H1 (cell line): ENCODE measurements around the gene CTSG. TPM values are rescaled to one million over a fixed set of nuclear protein-coding genes. Genes with fewer than 3 reads are reported as not detected.

Source experiments
- CTCF ChIA-PET: fragments of 300-600 bp; sonication (Branson Sonifier 250); formaldehyde crosslinking; loops from one replicate; lab custom pipeline; 2021; ENCODE audit not compliant: partially characterized antibody; lab: Charles Lee
- POLR2A ChIA-PET: fragments of 300-600 bp; sonication (Branson Sonifier 250); formaldehyde crosslinking; loops from one replicate; lab custom pipeline; 2021; ENCODE audit warnings: inconsistent platforms; ENCODE audit not compliant: partially characterized antibody; lab: Charles Lee
- DNase-seq, 2 experiments: peaks; one replicate each; pipeline versions ENCODE4 v3.0.0 to v3.0.0-alpha.2; 2010 to 2022; ENCODE audit warnings: low spot score in 2 of 2, low read depth in 1 of 2, mixed read lengths in 1 of 2
- FAIRE-seq: peaks from 2 replicates; lab custom pipeline; 2011; peaks lifted over from hg19 to GRCh38; lab: Jason Lieb, UNC
- H2AFZ ChIP-seq: 2 replicates; pipeline ENCODE4 v1.8.1; 2012; ENCODE audit warnings: low read length, inconsistent platforms
- H2AK5ac ChIP-seq: 2 replicates; pipeline ENCODE4 v1.6.1; 2013; ENCODE audit warnings: low read depth, low read length
- H2BK120ac ChIP-seq: replicated peaks from 2 replicates; pipeline ENCODE3; 2013; ENCODE audit warnings: low read depth, low read length, inconsistent platforms
- H2BK12ac ChIP-seq: 2 replicates; pipeline ENCODE4 v1.6.1; 2013; ENCODE audit warnings: low read depth, low read length
- H2BK15ac ChIP-seq: 2 replicates; pipeline ENCODE4 v1.6.1; 2013; ENCODE audit warnings: low read length
- H2BK20ac ChIP-seq: 2 replicates; pipeline ENCODE4 v1.6.1; 2013; ENCODE audit warnings: low read length
- H2BK5ac ChIP-seq: 2 replicates; pipeline ENCODE4 v1.6.1; 2013; ENCODE audit warnings: low read depth, low read length
- H3K14ac ChIP-seq: 2 replicates; pipeline ENCODE4 v1.6.1; 2013; ENCODE audit warnings: inconsistent platforms; ENCODE audit not compliant: insufficient read length
- H3K18ac ChIP-seq: 2 replicates; pipeline ENCODE4 v1.6.1; 2013; ENCODE audit warnings: low read length; ENCODE audit errors: extremely low read depth
- H3K23ac ChIP-seq: 2 replicates; pipeline ENCODE4 v1.6.1; 2013; ENCODE audit warnings: inconsistent platforms; ENCODE audit not compliant: insufficient read length
- H3K23me2 ChIP-seq: 2 replicates; pipeline ENCODE4 v1.6.1; 2013; ENCODE audit warnings: low read depth, low read length
- H3K27ac ChIP-seq: 2 replicates; pipeline ENCODE4 v1.6.1; 2011; ENCODE audit warnings: low read depth, low read length, inconsistent platforms
- H3K27me3 ChIP-seq, 4 experiments: replicated peaks in 1 of 4; 1 replicate in 1 of 4; 2 replicates in 3 of 4; pipeline versions ENCODE4 v1.6.1 to v1.8.1; 2011 to 2013; ENCODE audit warnings: low read length in 3 of 4, mild to moderate bottlenecking in 3 of 4, inconsistent platforms in 2 of 4, mixed read lengths in 2 of 4, moderate library complexity in 1 of 4; ENCODE audit not compliant: control insufficient read depth in 3 of 4, insufficient read depth in 3 of 4; ENCODE audit errors: extremely low read depth in 1 of 4
- H3K36me3 ChIP-seq, 4 experiments: 2 replicates each; pipeline versions ENCODE4 v1.6.1 to v1.8.1; 2011 to 2013; ENCODE audit warnings: mild to moderate bottlenecking in 4 of 4, low read length in 3 of 4, moderate library complexity in 2 of 4, control low read depth in 1 of 4, inconsistent platforms in 1 of 4; ENCODE audit not compliant: insufficient read depth in 4 of 4, control insufficient read depth in 2 of 4
- H3K4ac ChIP-seq: replicated peaks from 2 replicates; pipeline ENCODE3; 2013; ENCODE audit warnings: low read length, low read depth, mixed read lengths, inconsistent platforms; ENCODE audit not compliant: insufficient read length
- H3K4me1 ChIP-seq, 4 experiments: replicated peaks in 1 of 4; 1 replicate in 1 of 4; 2 replicates in 3 of 4; pipeline versions ENCODE4 v1.6.1 to v1.8.1; 2011 to 2013; ENCODE audit warnings: low read length in 3 of 4, inconsistent platforms in 2 of 4, mixed read lengths in 1 of 4; ENCODE audit not compliant: insufficient read depth in 4 of 4, control insufficient read depth in 3 of 4
- H3K4me2 ChIP-seq, 2 experiments: 2 replicates each; pipeline versions ENCODE4 v1.6.1 to v1.8.1; 2011 to 2013; ENCODE audit warnings: low read depth in 2 of 2, low read length in 2 of 2, control low read depth in 1 of 2, inconsistent platforms in 1 of 2, mild to moderate bottlenecking in 1 of 2; ENCODE audit not compliant: insufficient read depth in 1 of 2
- H3K4me3 ChIP-seq, 4 experiments: fragments of 200-600, 300-600 bp in 1 of 4; sonication (generic), shearing (Covaris generic), sonication (Bioruptor Twin) in 1 of 4; 2 replicates each; pipeline versions ENCODE4 v1.5.1 to v1.8.1; 2011 to 2016; ENCODE audit warnings: low read length in 4 of 4, low read depth in 3 of 4, control low read depth in 2 of 4, inconsistent platforms in 2 of 4, mild to moderate bottlenecking in 2 of 4, mixed read lengths in 1 of 4, moderate library complexity in 1 of 4; ENCODE audit not compliant: insufficient read depth in 2 of 4; ENCODE audit errors: extremely low read depth in 1 of 4
- H3K56ac ChIP-seq: replicated peaks from 2 replicates; pipeline ENCODE3; 2013; ENCODE audit warnings: low read depth, mild to moderate bottlenecking, mixed read lengths, low read length, inconsistent platforms; ENCODE audit not compliant: insufficient read length
- H3K79me1 ChIP-seq: 2 replicates; pipeline ENCODE4 v1.6.1; 2013; ENCODE audit warnings: low read depth, low read length, control low read depth
- H3K79me2 ChIP-seq, 2 experiments: 2 replicates each; pipeline versions ENCODE4 v1.6.1 to v1.8.1; 2012 to 2013; ENCODE audit warnings: low read length in 2 of 2, mild to moderate bottlenecking in 2 of 2, inconsistent platforms in 1 of 2; ENCODE audit not compliant: insufficient read depth in 2 of 2, control insufficient read depth in 1 of 2
- H3K9ac ChIP-seq, 4 experiments: replicated peaks in 1 of 4; 1 replicate in 1 of 4; 2 replicates in 3 of 4; pipeline versions ENCODE4 v1.6.1 to v1.8.1; 2011 to 2013; ENCODE audit warnings: low read depth in 3 of 4, low read length in 3 of 4, control low read depth in 2 of 4, mild to moderate bottlenecking in 2 of 4, moderate library complexity in 2 of 4, inconsistent platforms in 1 of 4; ENCODE audit errors: extremely low read depth in 1 of 4
- H3K9me3 ChIP-seq, 2 experiments: 2 replicates each; pipeline versions ENCODE4 v1.6.1 to v1.8.1; 2012 to 2013; ENCODE audit warnings: mild to moderate bottlenecking in 2 of 2, moderate library complexity in 2 of 2, control low read depth in 1 of 2, inconsistent platforms in 1 of 2, low read depth in 1 of 2, low read length in 1 of 2, mixed read lengths in 1 of 2; ENCODE audit not compliant: insufficient read depth in 2 of 2
- H4K20me1 ChIP-seq, 2 experiments: replicated peaks in 1 of 2; 2 replicates each; pipeline versions ENCODE3 to v1.8.1; 2011 to 2013; ENCODE audit warnings: inconsistent platforms in 2 of 2, low read length in 2 of 2, mild to moderate bottlenecking in 1 of 2; ENCODE audit not compliant: insufficient read depth in 2 of 2, control insufficient read depth in 1 of 2
- H4K5ac ChIP-seq: 2 replicates; pipeline ENCODE4 v1.6.1; 2013; ENCODE audit warnings: low read length, low read depth, mixed read lengths, inconsistent platforms; ENCODE audit not compliant: insufficient read length
- H4K8ac ChIP-seq: 2 replicates; pipeline ENCODE4 v1.8.0; 2013; ENCODE audit warnings: mild to moderate bottlenecking, moderate library complexity, low read length, inconsistent platforms; ENCODE audit not compliant: insufficient read depth; ENCODE audit errors: extremely low read depth
- H4K91ac ChIP-seq: replicated peaks from 2 replicates; pipeline ENCODE3; 2013; ENCODE audit warnings: low read length, mixed read lengths, inconsistent platforms; ENCODE audit not compliant: insufficient read length
- CBX5 ChIP-seq: fragments of 300-800, 300-1000 bp; sonication (generic); IDR thresholded peaks from 2 replicates; pipeline ENCODE4 v1.7.1; 2016; ENCODE audit warnings: antibody characterized with exemption, low read length, low read depth
- EGR1 ChIP-seq: IDR thresholded peaks from 2 replicates; pipeline ENCODE4 v1.6.1; 2011; ENCODE audit warnings: low read depth, low read length, borderline replicate concordance
- HDAC6 ChIP-seq: IDR thresholded peaks from one replicate; pipeline ENCODE4 v1.7.1; 2012; ENCODE audit warnings: low read depth, mild to moderate bottlenecking, inconsistent platforms, low read length, moderate library complexity
- JUND ChIP-seq: IDR thresholded peaks from 2 replicates; pipeline ENCODE4 v1.6.1; 2011; ENCODE audit warnings: mild to moderate bottlenecking, improper control_type of control experiment, low read length
- NRF1 ChIP-seq: IDR thresholded peaks from 2 replicates; pipeline ENCODE4 v1.6.1; 2011; ENCODE audit warnings: mild to moderate bottlenecking, low read depth, low read length, improper control_type of control experiment
- RBBP5 ChIP-seq: IDR thresholded peaks from 2 replicates; pipeline ENCODE4 v1.7.1; 2012; ENCODE audit warnings: low read depth, mild to moderate bottlenecking, inconsistent platforms, low read length, moderate library complexity, borderline replicate concordance
- polyA plus RNA-seq, 7 experiments: library from polyadenylated mRNA; depleted of rRNA in 3 of 7; stranded (reverse) in 5 of 7; unstranded in 2 of 7; fragments of >200 nt in 5 of 7; fragments of 200-250 nt in 2 of 7; gene quantifications; 1 replicate in 5 of 7; 2 replicates in 1 of 7; 4 replicates in 1 of 7; pipeline versions ENCODE4 v1.2.1 to v1.2.3, GENCODE V29; 2011 to 2013; ENCODE audit warnings: missing spikeins in 2 of 7, mixed read lengths in 2 of 7
- total RNA-seq: library from RNA; stranded (reverse); fragmentation: NEBNext Ultra II Directional; extraction: Animal tissue kit (Norgen Biotek cat#: 25700); gene quantifications from 2 replicates; pipeline ENCODE4 v1.2.1, GENCODE V29; 2021
- TF ChIP-seq, protein P1 (sequence below): IDR thresholded peaks from 2 replicates; pipeline ENCODE4 v1.6.1; 2012; ENCODE audit warnings: inconsistent platforms
- TF ChIP-seq, protein P2 (sequence below), 3 experiments: IDR thresholded peaks; 1 replicate in 2 of 3; 2 replicates in 1 of 3; pipeline versions ENCODE4 v1.5.1 to v1.6.1; 2011; ENCODE audit warnings: low read length in 3 of 3, mild to moderate bottlenecking in 3 of 3, inconsistent platforms in 2 of 3, low read depth in 1 of 3, moderate library complexity in 1 of 3; ENCODE audit not compliant: insufficient read depth in 1 of 3; ENCODE audit errors: control extremely low read depth in 1 of 3

Gene CTSG
- total and polyA plus RNA-seq, 2 of the 8 experiments (the other 6 are each of a cell fraction or from before 2014, with no cell fraction given): not detected

DNA sequence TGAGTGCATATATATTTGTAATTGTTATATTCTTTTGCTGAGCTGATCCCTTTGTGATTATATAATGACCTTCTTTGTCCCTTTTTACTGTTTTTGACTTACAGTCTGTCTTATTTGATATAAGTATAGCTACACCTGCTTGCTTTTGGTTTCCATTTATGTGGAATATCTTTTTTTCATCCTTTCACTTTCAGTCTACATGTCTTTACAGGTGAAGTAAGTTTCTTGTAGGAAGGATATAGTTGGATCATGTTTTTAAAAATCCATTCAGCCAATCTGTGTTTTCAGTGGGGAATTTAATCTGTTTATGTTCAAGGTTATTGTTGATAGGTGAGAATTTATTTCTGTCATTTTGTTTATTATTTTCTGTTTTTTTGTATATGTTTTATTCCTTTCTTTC lies 21.4 kb upstream of the CTSG start:
- no peak overlapping the region for H3K14ac ChIP-seq
- H3K4me1 ChIP-seq: no peaks in the 10 kb centered on the region
- H4K20me1 ChIP-seq: no peaks in the 10 kb centered on the region
- ChIA-PET POLR2A (no interaction called here), CTCF (interaction anchor here (1.1 kb wide), 1 partner anchor 8 kb away, joined by 4 read pairs; no protein-coding TSS in a partner anchor)
- H2BK12ac ChIP-seq: no peak overlapping the region
- no peak overlapping the region for H3K56ac ChIP-seq
- H3K4me3 ChIP-seq: no peak overlapping the region
- no peak for TF ChIP-seq EGR1
- TF ChIP-seq, protein P1, sequence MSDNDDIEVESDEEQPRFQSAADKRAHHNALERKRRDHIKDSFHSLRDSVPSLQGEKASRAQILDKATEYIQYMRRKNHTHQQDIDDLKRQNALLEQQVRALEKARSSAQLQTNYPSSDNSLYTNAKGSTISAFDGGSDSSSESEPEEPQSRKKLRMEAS: no peak
- TF ChIP-seq RBBP5: no peak
- TF ChIP-seq CBX5: no peak
- no peak for TF ChIP-seq JUND
- TF ChIP-seq NRF1: no peak
- no peak for TF ChIP-seq HDAC6
- TF ChIP-seq, protein P2, sequence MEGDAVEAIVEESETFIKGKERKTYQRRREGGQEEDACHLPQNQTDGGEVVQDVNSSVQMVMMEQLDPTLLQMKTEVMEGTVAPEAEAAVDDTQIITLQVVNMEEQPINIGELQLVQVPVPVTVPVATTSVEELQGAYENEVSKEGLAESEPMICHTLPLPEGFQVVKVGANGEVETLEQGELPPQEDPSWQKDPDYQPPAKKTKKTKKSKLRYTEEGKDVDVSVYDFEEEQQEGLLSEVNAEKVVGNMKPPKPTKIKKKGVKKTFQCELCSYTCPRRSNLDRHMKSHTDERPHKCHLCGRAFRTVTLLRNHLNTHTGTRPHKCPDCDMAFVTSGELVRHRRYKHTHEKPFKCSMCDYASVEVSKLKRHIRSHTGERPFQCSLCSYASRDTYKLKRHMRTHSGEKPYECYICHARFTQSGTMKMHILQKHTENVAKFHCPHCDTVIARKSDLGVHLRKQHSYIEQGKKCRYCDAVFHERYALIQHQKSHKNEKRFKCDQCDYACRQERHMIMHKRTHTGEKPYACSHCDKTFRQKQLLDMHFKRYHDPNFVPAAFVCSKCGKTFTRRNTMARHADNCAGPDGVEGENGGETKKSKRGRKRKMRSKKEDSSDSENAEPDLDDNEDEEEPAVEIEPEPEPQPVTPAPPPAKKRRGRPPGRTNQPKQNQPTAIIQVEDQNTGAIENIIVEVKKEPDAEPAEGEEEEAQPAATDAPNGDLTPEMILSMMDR (IDR thresholded peaks at IDR 0.05; ENCODE audit: control extremely low read depth in 1 of 3, insufficient read depth in 1 of 3, low read depth in 1 of 3, low read length in 3 of 3): no peak
- DNase-seq (no peak), FAIRE-seq (no peak)
- no peaks in the 10 kb centered on the region for H3K23me2 ChIP-seq
- H3K27ac ChIP-seq: no peak overlapping the region
- no peaks in the 10 kb centered on the region for H3K79me1 ChIP-seq
- no peak overlapping the region for H2BK5ac ChIP-seq
- H3K4me2 ChIP-seq: no peak overlapping the region
- no peaks in the 10 kb centered on the region for H3K79me2 ChIP-seq
- no peak overlapping the region for H3K4ac ChIP-seq
- no peak overlapping the region for H3K18ac ChIP-seq
- H3K36me3 ChIP-seq: no peaks in the 10 kb centered on the region
- H2AK5ac ChIP-seq: no peak overlapping the region
- no peak overlapping the region for H4K91ac ChIP-seq
- no peak overlapping the region for H2BK120ac ChIP-seq
- H3K9ac ChIP-seq: no peak overlapping the region
- H2AFZ ChIP-seq: no peak overlapping the region
- H3K27me3 ChIP-seq: no peaks in the 10 kb centered on the region
- H3K23ac ChIP-seq: no peak overlapping the region
- no peak overlapping the region for H2BK15ac ChIP-seq
- peaks cover 16 to 24% of the 10 kb centered on the region in 2 experiments for H3K9me3 ChIP-seq
- H4K5ac ChIP-seq: no peak overlapping the region
- H4K8ac ChIP-seq: no peak overlapping the region
- no peak overlapping the region for H2BK20ac ChIP-seq
